Activated B cell treated with CpG ODN at 0.5 μM for 24 hours (primary cell): ENCODE measurements around the gene WBP1L. TPM values are rescaled to one million over a fixed set of nuclear protein-coding genes. Genes with fewer than 3 reads are reported as not detected.

Experiments used
- ATAC-seq: fragments of 200-7000 bp; cut with Tn5 transposase; one replicate; pipeline ENCODE4 v1.10.0; 2021; ENCODE audit warnings: low read depth, mild to moderate bottlenecking, moderate library complexity
- CTCF ChIA-PET: fragments of 350-600 bp; sonication (Branson Sonifier 250); formaldehyde crosslinking; loops from one replicate; lab custom pipeline; 2021; ENCODE audit warnings: antibody characterized with exemption; lab: Charles Lee
- POLR2A ChIA-PET: fragments of 350-600 bp; sonication (Branson Sonifier 250); formaldehyde crosslinking; loops from one replicate; lab custom pipeline; 2021; ENCODE audit warnings: antibody characterized with exemption; lab: Charles Lee
- DNase-seq: peaks from one replicate; pipeline ENCODE4 v3.0.0; 2022
- H3K27ac Mint-ChIP-seq: one replicate; pipeline ENCODE4 v1.8.0; 2020; ENCODE audit warnings: mixed read lengths
- H3K27me3 Mint-ChIP-seq: one replicate; pipeline ENCODE4 v1.8.0; 2021; ENCODE audit warnings: mixed read lengths
- H3K36me3 Mint-ChIP-seq: one replicate; pipeline ENCODE4 v1.8.0; 2021; ENCODE audit warnings: low read depth, mixed read lengths
- H3K4me1 Mint-ChIP-seq: one replicate; pipeline ENCODE4 v1.8.0; 2021; ENCODE audit warnings: mixed read lengths
- H3K4me3 Mint-ChIP-seq: one replicate; pipeline ENCODE4 v1.8.0; 2020; ENCODE audit warnings: mild to moderate bottlenecking, mixed read lengths
- H3K9me3 Mint-ChIP-seq: one replicate; pipeline ENCODE4 v1.8.0; 2020; ENCODE audit warnings: mixed read lengths
- CTCF ChIP-seq: fragments of 200-600 bp; IDR thresholded peaks from one replicate; pipeline ENCODE4 v1.8.0; 2022; ENCODE audit warnings: antibody characterized with exemption, mild to moderate bottlenecking
- intact Hi-C: fragments of 100-400 bp; cut with micrococcal nuclease; formaldehyde crosslinking; loops from one replicate; pipeline ENCODE4 v1.15.1; 2024
- total RNA-seq: library from RNA; stranded (reverse); gene quantifications from 2 replicates; pipeline ENCODE4 v1.2.3, GENCODE V29; 2022

WBP1L gene
- total RNA-seq, 1 donor from 2014 or later = 30.5 TPM

DNA sequence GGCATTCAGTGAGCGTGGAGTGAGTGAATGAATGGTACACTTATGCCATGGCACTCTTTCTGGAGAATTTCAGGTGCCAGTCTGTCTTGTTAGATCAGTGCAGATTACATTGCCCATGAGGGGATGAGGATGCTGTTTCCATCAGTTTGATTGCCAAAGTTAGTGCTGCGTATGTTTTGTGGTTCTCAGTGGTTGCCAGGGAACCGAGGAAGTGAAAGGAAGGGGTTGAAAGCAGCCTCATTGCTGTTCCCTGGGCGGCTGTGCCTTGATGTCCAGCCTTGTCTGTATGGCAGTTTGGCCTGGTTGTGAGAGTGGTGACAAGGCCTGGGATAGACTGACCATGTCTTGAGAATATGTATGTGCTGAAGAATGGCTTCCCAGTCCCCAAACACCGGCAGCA lies 30.2 kb downstream of the WBP1L start:
- Mint-ChIP-seq H3K36me3 (peaks cover 23% of the 10 kb centered on the region), H3K9me3 (no peaks in the 10 kb centered on the region), H3K27me3 (no peaks in the 10 kb centered on the region), H3K4me1 (peaks cover 58% of the 10 kb centered on the region), H3K4me3 (no peak overlapping the region), H3K27ac (no peak overlapping the region)
- no peak for DNase-seq
- TF ChIP-seq CTCF = no peak
- ChIA-PET CTCF (no interaction called here), POLR2A (no interaction called here)
- ATAC-seq = peak; percentile 52
- intact Hi-C loops = no loop called here

- peaks cover 30% of the 10 kb centered on the region for H3K36me3 Mint-ChIP-seq
- ATAC-seq (no peak), DNase-seq (no peak)
- no peak overlapping the region for H3K27ac Mint-ChIP-seq
- POLR2A ChIA-PET = interaction anchor here (0.7 kb wide), 1 partner anchor 38 kb away, joined by 3 read pairs; no protein-coding TSS in a partner anchor
- H3K4me3 Mint-ChIP-seq = no peak overlapping the region
- H3K4me1 Mint-ChIP-seq = peaks cover 54% of the 10 kb centered on the region
- intact Hi-C loops = no loop called here
- no peak for TF ChIP-seq CTCF
- CTCF ChIA-PET = no interaction called here
- no peaks in the 10 kb centered on the region for H3K27me3 Mint-ChIP-seq
- no peaks in the 10 kb centered on the region for H3K9me3 Mint-ChIP-seq
Measured at GRCh38 chr10:102775201-102775934, 31.6 kb downstream of the WBP1L start.

DNA sequence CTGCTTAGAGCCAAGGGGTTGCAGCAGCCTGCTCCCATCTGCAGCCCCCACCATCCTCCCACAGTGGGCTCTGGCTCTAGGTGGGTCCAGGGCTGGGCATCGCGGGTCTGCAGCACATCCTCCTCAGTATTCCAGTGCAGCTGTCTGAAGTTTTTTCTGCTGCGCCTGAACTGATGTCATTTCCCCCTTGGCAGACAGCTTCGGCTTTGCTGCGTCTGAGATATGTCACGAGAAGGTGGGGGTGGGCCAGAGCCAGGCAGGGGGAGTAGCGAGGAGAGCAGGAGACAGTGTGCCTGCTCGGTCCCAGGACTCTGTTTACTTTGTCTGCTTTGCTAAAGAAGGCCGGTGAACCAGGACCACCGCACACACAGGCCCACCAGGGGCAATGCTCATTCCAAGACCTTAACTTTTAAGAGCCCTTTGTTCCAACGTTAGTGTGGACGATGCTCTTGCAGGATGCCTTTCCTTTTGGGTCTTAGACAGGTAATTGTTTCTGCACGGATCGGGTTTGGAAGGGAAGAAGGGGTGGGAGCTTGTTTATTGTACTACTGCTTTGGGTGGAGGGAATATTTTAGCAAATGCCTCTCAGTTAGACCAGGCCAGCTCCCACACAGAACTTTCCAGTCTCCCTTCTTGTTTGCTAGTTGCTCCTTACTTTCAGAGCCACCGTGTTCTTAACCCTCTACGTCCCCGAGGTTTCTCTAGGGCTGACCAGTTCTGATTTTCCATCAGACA lies 32.4 kb downstream of the WBP1L start:
- Mint-ChIP-seq H3K36me3 (peaks cover 32% of the 10 kb centered on the region), H3K4me3 (no peak overlapping the region), H3K27me3 (no peaks in the 10 kb centered on the region), H3K4me1 (peaks cover 53% of the 10 kb centered on the region), H3K9me3 (no peaks in the 10 kb centered on the region), H3K27ac (no peak overlapping the region)
- intact Hi-C loops = no loop called here
- DNase-seq (no peak), ATAC-seq (no peak)
- CTCF ChIA-PET = no interaction called here
- POLR2A ChIA-PET = interaction anchor here (0.7 kb wide), 1 partner anchor 38 kb away, joined by 3 read pairs; no protein-coding TSS in a partner anchor
- no peak for TF ChIP-seq CTCF

- ATAC-seq (no peak), DNase-seq (no peak)
- POLR2A ChIA-PET = interaction anchor here (1.0 kb wide), 1 partner anchor 9 kb away, joined by 4 read pairs; no protein-coding TSS in a partner anchor
- no peaks in the 10 kb centered on the region for H3K9me3 Mint-ChIP-seq
- TF ChIP-seq CTCF = no peak
- CTCF ChIA-PET = no interaction called here
- H3K4me1 Mint-ChIP-seq = peaks cover 47% of the 10 kb centered on the region
- H3K27ac Mint-ChIP-seq = no peak overlapping the region
- intact Hi-C loops = no loop called here
- no peaks in the 10 kb centered on the region for H3K27me3 Mint-ChIP-seq
- no peak overlapping the region for H3K4me3 Mint-ChIP-seq
- H3K36me3 Mint-ChIP-seq = peaks cover 37% of the 10 kb centered on the region
Measured at GRCh38 chr10:102776779-102777456, 33.2 kb downstream of the WBP1L start.
